Measurements from ENCODE around the gene CEPT1.

GRCh38 chr1:111145542-111145941, 5.5 kb downstream of the CEPT1 start:
- TF ChIP-seq CTCF (IDR thresholded peaks at IDR 0.05; ENCODE audit: borderline replicate concordance, extremely low read depth, low read length, poor library complexity, severe bottlenecking) (no peak), EZH2 (IDR thresholded peaks at IDR 0.05; ENCODE audit: borderline replicate concordance, low read depth, low read length, severe bottlenecking) (no peak)
